Subcutaneous adipose tissue (tissue), 4 donors: ENCODE data around the gene DNAH9. TPM values are rescaled to one million over a fixed set of nuclear protein-coding genes. Genes with fewer than 3 reads are reported as not detected.

Experiments used
- total RNA-seq, 4 donors: library from RNA; depleted of rRNA; stranded (reverse); fragments of >200 nt; gene quantifications; one replicate each; pipeline ENCODE4 v1.1.0, GENCODE V29; 2016
- TF ChIP-seq, protein P1 (sequence below): fragments of 450-650 bp; IDR thresholded peaks from one replicate; pipeline ENCODE4 v1.5.1; 2016; ENCODE audit warnings: low read depth, mild to moderate bottlenecking, control low read depth, antibody characterized with exemption, moderate library complexity

The DNAH9 gene
- total RNA-seq, 4 donors from 2014 or later, result 1.5 to 8.9 (median 4.1) TPM

GRCh38 chr17:11832401-11833137 is 234.3 kb downstream of the DNAH9 start:
- TF ChIP-seq, protein P1, sequence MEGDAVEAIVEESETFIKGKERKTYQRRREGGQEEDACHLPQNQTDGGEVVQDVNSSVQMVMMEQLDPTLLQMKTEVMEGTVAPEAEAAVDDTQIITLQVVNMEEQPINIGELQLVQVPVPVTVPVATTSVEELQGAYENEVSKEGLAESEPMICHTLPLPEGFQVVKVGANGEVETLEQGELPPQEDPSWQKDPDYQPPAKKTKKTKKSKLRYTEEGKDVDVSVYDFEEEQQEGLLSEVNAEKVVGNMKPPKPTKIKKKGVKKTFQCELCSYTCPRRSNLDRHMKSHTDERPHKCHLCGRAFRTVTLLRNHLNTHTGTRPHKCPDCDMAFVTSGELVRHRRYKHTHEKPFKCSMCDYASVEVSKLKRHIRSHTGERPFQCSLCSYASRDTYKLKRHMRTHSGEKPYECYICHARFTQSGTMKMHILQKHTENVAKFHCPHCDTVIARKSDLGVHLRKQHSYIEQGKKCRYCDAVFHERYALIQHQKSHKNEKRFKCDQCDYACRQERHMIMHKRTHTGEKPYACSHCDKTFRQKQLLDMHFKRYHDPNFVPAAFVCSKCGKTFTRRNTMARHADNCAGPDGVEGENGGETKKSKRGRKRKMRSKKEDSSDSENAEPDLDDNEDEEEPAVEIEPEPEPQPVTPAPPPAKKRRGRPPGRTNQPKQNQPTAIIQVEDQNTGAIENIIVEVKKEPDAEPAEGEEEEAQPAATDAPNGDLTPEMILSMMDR, result no peak

DNA sequence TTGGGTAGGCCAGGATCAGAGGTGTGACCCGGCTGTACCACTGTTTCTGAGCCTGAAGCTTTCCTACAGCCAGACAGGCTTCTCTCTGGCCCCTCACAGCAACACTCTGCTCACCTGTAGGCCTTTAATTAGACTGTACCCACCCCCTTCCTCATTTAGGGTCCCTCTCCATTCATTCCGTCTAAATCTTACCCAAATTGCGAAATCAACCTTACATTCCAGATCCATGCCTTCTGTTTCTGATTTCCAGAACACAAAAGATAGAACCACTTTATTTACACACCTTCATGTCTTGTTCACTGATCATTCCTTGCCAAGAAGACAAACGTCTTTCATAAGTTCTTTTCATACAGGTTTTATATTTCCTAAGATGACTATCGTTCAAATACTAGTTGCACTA is 238.2 kb downstream of the DNAH9 start:
- TF ChIP-seq, protein P1, result no peak

GRCh38 chr17:11840052-11840451 is 241.8 kb downstream of the DNAH9 start:
- TF ChIP-seq, protein P1, result no peak

DNA sequence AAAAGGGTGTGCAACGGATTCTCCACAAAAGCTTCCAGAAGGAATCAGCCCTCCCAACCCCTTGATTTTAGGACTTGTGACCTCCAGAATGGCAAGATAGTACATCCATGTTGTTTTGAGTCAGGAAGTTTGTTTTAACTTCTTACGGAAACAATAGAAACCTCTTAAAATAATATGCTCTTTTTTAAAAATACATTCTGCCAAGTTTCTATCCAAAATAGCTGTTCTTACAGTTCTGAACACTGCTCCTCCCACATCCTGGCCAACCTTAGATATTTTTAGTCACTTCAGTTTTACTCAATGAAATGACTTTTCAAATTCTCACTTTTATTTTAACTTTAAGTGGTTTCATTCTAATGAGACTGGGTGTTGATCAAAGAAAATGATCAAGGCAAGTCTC is 242.6 kb downstream of the DNAH9 start:
- TF ChIP-seq, protein P1, result no peak

- TF ChIP-seq, protein P1, result no peak
These were observed 250.1 kb downstream of the DNAH9 start for GRCh38 chr17:11848330-11848729.

- TF ChIP-seq, protein P1, result no peak
These were observed 254.0 kb downstream of the DNAH9 start for GRCh38 chr17:11852231-11852630.

GRCh38 chr17:11852912-11853311 is 254.6 kb downstream of the DNAH9 start:
- TF ChIP-seq, protein P1, result no peak
